HepG2 (cell line): ENCODE data around the gene IFT52. TPM values are rescaled to one million over a fixed set of nuclear protein-coding genes. Genes with fewer than 3 reads are reported as not detected.
A peak's percentile ranks its signal among the peaks of the same experiment; 100 is the strongest.
"Not testable (repeated sequence)": the region's sequence is repeated elsewhere in the genome, so short reads cannot be mapped to it uniquely, and the experiment has no call there.

Experiments used
- ATAC-seq: fragments of 200-7000 bp; cut with Tn5 transposase; 3 replicates; pipeline ENCODE4 v1.9.1; 2020; ENCODE audit warnings: mild to moderate bottlenecking, moderate library complexity
- BruUV-seq: library from RNA; stranded (reverse); fragments of 400-500 nt; replicated peaks from 2 replicates; lab custom pipeline; 2021; lab: Mats Ljungman, UMichigan
- CTCF ChIA-PET: fragments of 300-600 bp; formaldehyde crosslinking; extraction: SDS; loops from one replicate; lab custom pipeline; 2021; ENCODE audit warnings: low total read pairs, inconsistent platforms, low intra/inter-chr PET ratio; lab: Yijun Ruan, JAX
- POLR2A ChIA-PET: fragments of 350-600 bp; sonication (Branson Sonifier 250); formaldehyde crosslinking; loops from one replicate; lab custom pipeline; 2020; ENCODE audit warnings: antibody characterized with exemption, inconsistent platforms; lab: Yijun Ruan, JAX
- DNase-seq: peaks from one replicate; pipeline ENCODE4 v3.0.0-alpha.2; 2015; ENCODE audit warnings: low spot score
- FAIRE-seq: peaks from 3 replicates; lab custom pipeline; 2011; peaks lifted over from hg19 to GRCh38; lab: Jason Lieb, UNC
- H2AFZ ChIP-seq: one replicate; pipeline ENCODE4 v1.6.1; 2011; ENCODE audit warnings: low read length, inconsistent platforms
- H3K27ac ChIP-seq: fragments of 300-600 bp; 3 replicates; pipeline ENCODE4 v1.8.0; 2011; ENCODE audit warnings: mixed run types, mild to moderate bottlenecking, mixed read lengths, low read length, inconsistent platforms; ENCODE audit not compliant: insufficient read depth; ENCODE audit errors: extremely low read length
- H3K27me3 ChIP-seq, 2 experiments: fragments of 200-600 bp in 1 of 2; 2 replicates in 1 of 2; 3 replicates in 1 of 2; pipeline versions ENCODE4 v1.6.0 to v1.8.0; 2011; ENCODE audit warnings: low read length in 2 of 2, mild to moderate bottlenecking in 2 of 2, moderate library complexity in 2 of 2, inconsistent platforms in 1 of 2; ENCODE audit not compliant: insufficient read depth in 2 of 2, control insufficient read depth in 1 of 2
- H3K36me3 ChIP-seq, 2 experiments: fragments of 200-600 bp in 1 of 2; replicated peaks in 1 of 2; 2 replicates in 1 of 2; 3 replicates in 1 of 2; pipeline versions ENCODE4 v1.5.1 to v1.8.0; 2011; ENCODE audit warnings: low read length in 2 of 2, inconsistent platforms in 1 of 2; ENCODE audit not compliant: insufficient read depth in 2 of 2, control insufficient read depth in 1 of 2
- H3K4me1 ChIP-seq: 2 replicates; pipeline ENCODE4 v1.5.1; 2012; ENCODE audit warnings: low read length, inconsistent platforms; ENCODE audit not compliant: insufficient read depth
- H3K4me2 ChIP-seq: 2 replicates; pipeline ENCODE4 v1.6.0; 2011; ENCODE audit warnings: low read depth, low read length, inconsistent platforms
- H3K4me3 ChIP-seq, 3 experiments: fragments of 200-600 bp in 1 of 3; sonication (generic), shearing (Covaris generic) in 1 of 3; replicated peaks in 1 of 3; 2 replicates each; pipeline ENCODE4 v1.5.1; 2011 to 2016; ENCODE audit warnings: low read length in 3 of 3, inconsistent platforms in 2 of 3, low read depth in 2 of 3, mild to moderate bottlenecking in 2 of 3, control low read depth in 1 of 3, mixed read lengths in 1 of 3; ENCODE audit not compliant: insufficient read depth in 1 of 3
- H3K79me2 ChIP-seq: one replicate; pipeline ENCODE4 v1.6.1; 2011; ENCODE audit warnings: low read length, inconsistent platforms; ENCODE audit not compliant: insufficient read depth
- H3K9ac ChIP-seq: 2 replicates; pipeline ENCODE4 v1.6.0; 2011; ENCODE audit warnings: mild to moderate bottlenecking, low read depth, low read length, inconsistent platforms; ENCODE audit not compliant: insufficient read depth
- H3K9me3 ChIP-seq: 2 replicates; pipeline ENCODE4 v1.5.1; 2012; ENCODE audit warnings: mild to moderate bottlenecking, low read length
- H4K20me1 ChIP-seq: 2 replicates; pipeline ENCODE4 v1.6.0; 2011; ENCODE audit warnings: inconsistent platforms, mild to moderate bottlenecking, low read length, moderate library complexity; ENCODE audit not compliant: insufficient read depth
- HNRNPL ChIP-seq: fragments of 200-400 bp; formaldehyde crosslinking; IDR thresholded peaks from 2 replicates; pipeline ENCODE4 v1.6.1; 2017; ENCODE audit warnings: mild to moderate bottlenecking, low read depth, low read length
- ZFP82 ChIP-seq: sonication (generic); formaldehyde crosslinking; IDR thresholded peaks from 2 replicates; pipeline ENCODE4 v1.5.1; 2020; ENCODE audit warnings: mild to moderate bottlenecking, missing genetic modification reagents, borderline replicate concordance
- ZNF563 ChIP-seq: sonication (generic); formaldehyde crosslinking; IDR thresholded peaks from 2 replicates; pipeline ENCODE4 v1.8.0; 2022; ENCODE audit warnings: mild to moderate bottlenecking, moderate library complexity, missing genetic modification reagents
- ZNF781 ChIP-seq: sonication (generic); formaldehyde crosslinking; IDR thresholded peaks from 2 replicates; pipeline ENCODE4 v1.5.1; 2020; ENCODE audit warnings: borderline replicate concordance, mild to moderate bottlenecking, missing genetic modification reagents; ENCODE audit errors: not compliant biosample characterization
- WGBS: methylation state at CpG from one replicate; pipeline ENCODE4 v1.1.6; 2017; ENCODE audit warnings: low lambda C conversion rate; 5-methylcytosine and 5-hydroxymethylcytosine counted together
- in situ Hi-C: cut with HindIII; loops from 2 replicates; pipeline ENCODE4 v1.10.0; 2017; ENCODE audit warnings: low pct_unique_long_range_greater_than_20kb; ENCODE audit not compliant: extremely low pct_ligation_motif_present
- intact Hi-C: fragments of 100-400 bp; cut with micrococcal nuclease; formaldehyde crosslinking; loops from one replicate; pipeline ENCODE4 v1.10.0; 2022; ENCODE audit not compliant: unreplicated experiment
- polyA plus RNA-seq, 8 experiments: library from polyadenylated mRNA; depleted of rRNA in 3 of 8; stranded (reverse) in 7 of 8; unstranded in 1 of 8; fragments of >200 nt; fragmentation: Illumina TruSeq in 4 of 8; extraction: Trizol in 4 of 8; gene quantifications; 2 replicates each; pipeline versions ENCODE4 v1.2.1 to v1.2.3, GENCODE V29; 2011 to 2016; ENCODE audit warnings: low read depth in 4 of 8, missing spikeins in 1 of 8, mixed read lengths in 1 of 8; ENCODE audit not compliant: insufficient read depth in 1 of 8
- total RNA-seq, 5 experiments: library from RNA; depleted of rRNA; stranded (reverse); fragments of >200 nt; fragmentation: Illumina TruSeq; extraction: Trizol; gene quantifications; 2 replicates each; pipeline ENCODE4 v1.2.3, GENCODE V29; 2016; ENCODE audit warnings: low read depth in 1 of 5
- TF ChIP-seq, protein P1 (sequence below): sonication (generic); formaldehyde crosslinking; IDR thresholded peaks from 2 replicates; pipeline ENCODE4 v1.4.0; 2020; ENCODE audit warnings: missing genetic modification reagents, borderline replicate concordance
- TF ChIP-seq, protein P2 (sequence below): sonication (generic); formaldehyde crosslinking; IDR thresholded peaks from 2 replicates; pipeline ENCODE4 v1.8.1; 2022; ENCODE audit warnings: mild to moderate bottlenecking, missing genetic modification reagents

The IFT52 gene
- total and polyA plus RNA-seq, 2 of the 13 experiments (the other 11 are each of a cell fraction or from before 2014, with no cell fraction given) = 48.0 to 64.0 TPM

DNA sequence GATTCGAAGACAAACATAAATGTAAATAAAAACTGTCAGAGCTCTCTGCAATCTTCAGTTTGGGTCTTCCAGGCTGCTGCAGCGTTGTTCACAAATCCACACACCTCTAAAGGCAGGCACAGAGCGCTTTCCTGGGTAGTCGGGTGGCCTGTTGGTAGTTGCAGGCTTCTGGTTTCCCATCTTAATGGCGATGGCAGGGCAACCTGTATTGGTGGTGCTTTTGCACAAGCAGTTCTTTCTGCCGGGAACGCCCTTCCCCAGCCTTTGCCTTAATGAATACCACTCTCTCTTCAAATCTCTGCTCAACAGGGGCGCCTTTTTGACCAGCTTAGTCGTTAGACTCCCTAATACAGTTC is 723 bp upstream of the IFT52 start (continued):
- TF ChIP-seq, protein P1, sequence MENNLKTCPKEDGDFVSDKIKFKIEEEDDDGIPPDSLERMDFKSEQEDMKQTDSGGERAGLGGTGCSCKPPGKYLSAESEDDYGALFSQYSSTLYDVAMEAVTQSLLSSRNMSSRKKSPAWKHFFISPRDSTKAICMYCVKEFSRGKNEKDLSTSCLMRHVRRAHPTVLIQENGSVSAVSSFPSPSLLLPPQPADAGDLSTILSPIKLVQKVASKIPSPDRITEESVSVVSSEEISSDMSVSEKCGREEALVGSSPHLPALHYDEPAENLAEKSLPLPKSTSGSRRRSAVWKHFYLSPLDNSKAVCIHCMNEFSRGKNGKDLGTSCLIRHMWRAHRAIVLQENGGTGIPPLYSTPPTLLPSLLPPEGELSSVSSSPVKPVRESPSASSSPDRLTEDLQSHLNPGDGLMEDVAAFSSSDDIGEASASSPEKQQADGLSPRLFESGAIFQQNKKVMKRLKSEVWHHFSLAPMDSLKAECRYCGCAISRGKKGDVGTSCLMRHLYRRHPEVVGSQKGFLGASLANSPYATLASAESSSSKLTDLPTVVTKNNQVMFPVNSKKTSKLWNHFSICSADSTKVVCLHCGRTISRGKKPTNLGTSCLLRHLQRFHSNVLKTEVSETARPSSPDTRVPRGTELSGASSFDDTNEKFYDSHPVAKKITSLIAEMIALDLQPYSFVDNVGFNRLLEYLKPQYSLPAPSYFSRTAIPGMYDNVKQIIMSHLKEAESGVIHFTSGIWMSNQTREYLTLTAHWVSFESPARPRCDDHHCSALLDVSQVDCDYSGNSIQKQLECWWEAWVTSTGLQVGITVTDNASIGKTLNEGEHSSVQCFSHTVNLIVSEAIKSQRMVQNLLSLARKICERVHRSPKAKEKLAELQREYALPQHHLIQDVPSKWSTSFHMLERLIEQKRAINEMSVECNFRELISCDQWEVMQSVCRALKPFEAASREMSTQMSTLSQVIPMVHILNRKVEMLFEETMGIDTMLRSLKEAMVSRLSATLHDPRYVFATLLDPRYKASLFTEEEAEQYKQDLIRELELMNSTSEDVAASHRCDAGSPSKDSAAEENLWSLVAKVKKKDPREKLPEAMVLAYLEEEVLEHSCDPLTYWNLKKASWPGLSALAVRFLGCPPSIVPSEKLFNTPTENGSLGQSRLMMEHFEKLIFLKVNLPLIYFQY (CRISPR knock-in tag) = no peak
- TF ChIP-seq ZFP82 (CRISPR knock-in tag) (peak; percentile 15; the same call in 1 of the 2 replicates), ZNF563 (CRISPR knock-in tag) (0 out of 2 replicates have a peak, but pooled peaks have one; percentile 16), HNRNPL (no peak), ZNF781 (CRISPR knock-in tag) (no peak)
- TF ChIP-seq, protein P2, sequence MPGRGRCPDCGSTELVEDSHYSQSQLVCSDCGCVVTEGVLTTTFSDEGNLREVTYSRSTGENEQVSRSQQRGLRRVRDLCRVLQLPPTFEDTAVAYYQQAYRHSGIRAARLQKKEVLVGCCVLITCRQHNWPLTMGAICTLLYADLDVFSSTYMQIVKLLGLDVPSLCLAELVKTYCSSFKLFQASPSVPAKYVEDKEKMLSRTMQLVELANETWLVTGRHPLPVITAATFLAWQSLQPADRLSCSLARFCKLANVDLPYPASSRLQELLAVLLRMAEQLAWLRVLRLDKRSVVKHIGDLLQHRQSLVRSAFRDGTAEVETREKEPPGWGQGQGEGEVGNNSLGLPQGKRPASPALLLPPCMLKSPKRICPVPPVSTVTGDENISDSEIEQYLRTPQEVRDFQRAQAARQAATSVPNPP (CRISPR knock-in tag) = 0 out of 2 replicates have a peak, but pooled peaks have one; percentile 40

DNA sequence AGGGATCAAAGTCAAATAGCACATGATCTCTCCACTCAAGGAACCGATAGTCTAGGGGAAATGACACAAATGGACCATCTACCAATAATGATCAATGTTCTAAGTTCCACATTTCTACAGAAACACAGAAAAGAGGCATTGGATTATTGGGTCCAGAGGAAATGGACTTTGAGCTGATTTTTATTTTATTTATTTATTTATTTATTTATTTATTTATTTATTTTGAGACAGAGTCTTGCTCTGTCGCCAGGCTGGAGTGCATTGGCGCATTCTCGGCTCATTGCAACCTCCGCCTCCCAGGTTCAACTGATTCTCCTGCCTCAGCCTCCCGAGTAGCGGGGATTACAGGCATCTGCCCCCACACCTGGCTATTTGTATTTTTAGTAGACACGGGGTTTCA is 11.2 kb downstream of the IFT52 start:
- Histone ChIP-seq H3K36me3 (peaks cover 13 to 44% of the 10 kb centered on the region in 2 experiments), H3K4me1 (peaks cover 15% of the 10 kb centered on the region)
- H3K27ac ChIP-seq, ATAC-seq, H2AFZ ChIP-seq, BruUV-seq, CTCF ChIA-PET, DNase-seq, H3K4me2 ChIP-seq, FAIRE-seq, H3K9me3 ChIP-seq, H3K79me2 ChIP-seq, H4K20me1 ChIP-seq, H3K27me3 ChIP-seq, H3K4me3 ChIP-seq, H3K9ac ChIP-seq, intact Hi-C loops, in situ Hi-C loops: not testable (repeated sequence)
- POLR2A ChIA-PET = interaction anchor here (0.7 to 1.1 kb wide), 2 partner anchors 11 to 50 kb away, joined by 4 read pairs; partner anchors contain the start of gene IFT52
- WGBS = 84% methylated on average over 8 of the region's 8 CpGs
